GM12878 (cell line): Measurements from ENCODE around the gene COL17A1. TPM values are rescaled to one million over a fixed set of nuclear protein-coding genes. Genes with fewer than 3 reads are reported as not detected.
A peak's percentile ranks its signal among the peaks of the same experiment; 100 is the strongest.

Experiments
- CREM ChIP-seq: IDR thresholded peaks from 2 replicates; pipeline ENCODE4 v1.6.1; 2014; ENCODE audit warnings: antibody characterized with exemption, low read depth
- CTCF ChIP-seq, 3 experiments: IDR thresholded peaks in 2 of 3; conservative IDR thresholded peaks in 1 of 3; 2 replicates each; pipeline ENCODE4 v1.5.1; 2011; ENCODE audit warnings: low read depth in 3 of 3, low read length in 3 of 3, mild to moderate bottlenecking in 3 of 3, control low read depth in 2 of 3, moderate library complexity in 2 of 3, inconsistent platforms in 1 of 3, mixed read lengths in 1 of 3; ENCODE audit not compliant: control insufficient read depth in 2 of 3, insufficient read depth in 1 of 3; ENCODE audit errors: extremely low read depth in 1 of 3
- E2F4 ChIP-seq: IDR thresholded peaks from 2 replicates; pipeline ENCODE4 v1.6.1; 2012; ENCODE audit warnings: low read depth, low read length, improper control_type of control experiment
- E4F1 ChIP-seq: fragments of 450-650 bp; IDR thresholded peaks from 2 replicates; pipeline ENCODE4 v1.6.1; 2018; ENCODE audit warnings: borderline replicate concordance, mild to moderate bottlenecking; ENCODE audit not compliant: partially characterized antibody
- HCFC1 ChIP-seq: fragments of 150-350 bp; IDR thresholded peaks from 2 replicates; pipeline ENCODE4 v1.6.1; 2014; ENCODE audit warnings: low read length
- NBN ChIP-seq: fragments of 450-650 bp; IDR thresholded peaks from 2 replicates; pipeline ENCODE4 v1.6.1; 2016
- PAX8 ChIP-seq: fragments of 450-650 bp; IDR thresholded peaks from 2 replicates; pipeline ENCODE4 v1.6.1; 2017; ENCODE audit warnings: mild to moderate bottlenecking, moderate library complexity
- RFX5 ChIP-seq: IDR thresholded peaks from 2 replicates; pipeline ENCODE4 v1.6.1; 2011; ENCODE audit warnings: low read depth, low read length, improper control_type of control experiment
- SREBF2 ChIP-seq: IDR thresholded peaks from 2 replicates; pipeline ENCODE4 v1.6.1; 2012; ENCODE audit warnings: mild to moderate bottlenecking, low read length
- ZBTB11 ChIP-seq: fragments of 450-650 bp; formaldehyde crosslinking; IDR thresholded peaks from 2 replicates; pipeline ENCODE4 v1.5.0; 2022; ENCODE audit warnings: mild to moderate bottlenecking, missing genetic modification characterization
- ZBTB33 ChIP-seq: fragments of 450-650 bp; IDR thresholded peaks from 2 replicates; pipeline ENCODE4 v1.6.1; 2017; ENCODE audit warnings: mild to moderate bottlenecking
- ZNF687 ChIP-seq: fragments of 450-650 bp; IDR thresholded peaks from 2 replicates; pipeline ENCODE4 v1.6.1; 2017; ENCODE audit warnings: mild to moderate bottlenecking, moderate library complexity
- polyA plus RNA-seq, 11 experiments: library from polyadenylated mRNA; depleted of rRNA in 4 of 11; unstranded in 6 of 11; stranded (reverse) in 5 of 11; fragments of >200 nt; fragmentation: Nextera tagmentation in 4 of 11; fragmentation: Illumina TruSeq in 1 of 11; extraction: Ambion mirVana in 4 of 11; extraction: Trizol in 1 of 11; gene quantifications; 1 replicate in 1 of 11; 2 replicates in 10 of 11; pipeline versions ENCODE4 v1.2.1 to v1.2.3, GENCODE V29; 2011 to 2016; ENCODE audit warnings: inconsistent platforms in 2 of 11, missing spikeins in 2 of 11, low read depth in 1 of 11
- total RNA-seq, 4 experiments: library from RNA; depleted of rRNA in 3 of 4; stranded (reverse); fragments of >200 nt in 3 of 4; fragmentation: Illumina TruSeq in 1 of 4; extraction: Trizol in 1 of 4; gene quantifications; 2 replicates each; pipeline versions ENCODE4 v1.2.1 to v1.2.3, GENCODE V29; 2013 to 2021

COL17A1 gene
- total and polyA plus RNA-seq, 10 of the 15 experiments (the other 5 are each of a cell fraction or from before 2014, with no cell fraction given), result 0.08 to 0.22 TPM; not detected in 8

- TF ChIP-seq ZBTB33 (no peak), PAX8 (no peak), E2F4 (no peak), RFX5 (peak; percentile 58; the same call in 1 of the 2 replicates), CREM (no peak), NBN (peak; percentile 41; the same call in 1 of the 2 replicates), HCFC1 (no peak), E4F1 (no peak), SREBF2 (no peak), ZNF687 (no peak), CTCF (IDR thresholded peaks at IDR 0.05 in 2 of 3, conservative IDR thresholded peaks at IDR 0.05 in 1 of 3; ENCODE audit: control insufficient read depth in 2 of 3, extremely low read depth in 1 of 3, insufficient read depth in 1 of 3, low read depth in 3 of 3, low read length in 3 of 3) (no peak), ZBTB11 (CRISPR knock-in tag) (no peak)
These were observed 95.6 kb downstream of the COL17A1 start (continued) for GRCh38 chr10:103990121-103990520.
